ENCODE measurements around the gene MLEC. TPM values are rescaled to one million over a fixed set of nuclear protein-coding genes. Genes with fewer than 3 reads are reported as not detected.

MLEC gene
- total RNA-seq, 1 experiment from 2014 or later = 181 TPM

DNA sequence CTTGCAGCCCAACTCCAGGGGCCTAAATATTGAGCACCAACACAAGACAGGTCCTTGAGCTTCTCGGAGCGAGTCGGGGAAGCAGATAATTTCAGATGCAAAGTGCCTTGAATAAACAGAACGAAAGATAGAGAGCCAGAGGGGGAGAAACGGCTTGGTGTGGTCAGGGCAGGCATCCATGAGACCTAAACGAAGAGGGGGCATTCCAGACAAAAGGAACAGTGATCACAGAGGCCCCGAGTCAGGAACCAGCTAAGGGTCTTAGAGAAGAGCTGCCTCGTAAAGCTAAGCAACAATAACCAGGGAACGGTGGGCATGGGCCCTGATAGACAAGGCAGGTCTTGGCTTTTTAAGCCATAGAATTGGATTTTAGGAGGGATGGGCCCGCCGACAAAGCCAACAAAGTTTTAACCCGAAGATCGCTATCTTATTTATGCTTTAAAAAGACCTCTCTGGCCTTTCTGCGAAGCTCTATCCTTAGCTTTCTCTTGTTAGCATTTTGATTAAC lies 38.3 kb downstream of the MLEC start:
- peaks cover 7% of the 10 kb centered on the region; the same call in 1 of the 2 replicates for H3K27me3 Mint-ChIP-seq (ENCODE audit: low read depth)
- Histone ChIP-seq H4K8ac (replicated peaks; ENCODE audit: insufficient read length, low read depth, low read length) (no peak overlapping the region), H3K27ac (ENCODE audit: insufficient read length, low read depth, low read length) (no peak overlapping the region), H3K4me1 (ENCODE audit: insufficient read depth, low read length) (no peaks in the 10 kb centered on the region), H3K79me1 (ENCODE audit: insufficient read depth, low read depth, low read length, poor library complexity, severe bottlenecking) (no peaks in the 10 kb centered on the region), H3K9ac (ENCODE audit: extremely low read depth, insufficient read length, low read length) (no peak overlapping the region), H3K9me3 (ENCODE audit: control insufficient read depth, low read depth, low read length) (no peaks in the 10 kb centered on the region), H2AK5ac (ENCODE audit: insufficient read length, low read length) (no peak overlapping the region), H2BK5ac (ENCODE audit: insufficient read length, low read length) (no peak overlapping the region), H2BK15ac (ENCODE audit: low read depth, low read length) (no peak overlapping the region), H4K5ac (ENCODE audit: insufficient read length, low read depth, low read length) (no peak overlapping the region), H3K79me2 (ENCODE audit: insufficient read depth, low read length) (0 out of 2 replicates have a peak, but pooled peaks cover 2% of the 10 kb centered on the region), H3K23me2 (ENCODE audit: insufficient read length, low read depth, low read length, poor library complexity, severe bottlenecking) (peaks cover 5% of the 10 kb centered on the region), H2BK120ac (ENCODE audit: low read depth, low read length, poor library complexity, severe bottlenecking) (no peak overlapping the region), H2BK12ac (ENCODE audit: insufficient read length, low read depth, low read length) (no peak overlapping the region), H3K56ac (ENCODE audit: insufficient read length, low read depth, low read length) (no peak overlapping the region), H3K4ac (ENCODE audit: low read depth, low read length) (no peak overlapping the region), H3K14ac (ENCODE audit: insufficient read depth, low read length) (no peak overlapping the region), H2BK20ac (ENCODE audit: low read depth, low read length, poor library complexity, severe bottlenecking) (no peak overlapping the region), H3K4me2 (ENCODE audit: insufficient read depth, insufficient read length, low read length) (peak overlapping the region; percentile 73), H3K18ac (ENCODE audit: insufficient read length, low read depth, low read length) (no peak overlapping the region), H4K91ac (ENCODE audit: insufficient read length, low read depth, low read length) (no peak overlapping the region), H2AFZ (ENCODE audit: low read length) (no peak overlapping the region), H3K23ac (ENCODE audit: insufficient read length, low read depth, low read length) (no peak overlapping the region), H3K27me3 (ENCODE audit: insufficient read depth, low read length) (no peaks in the 10 kb centered on the region), H3T11ph (ENCODE audit: low read length) (no peak overlapping the region), H4K20me1 (ENCODE audit: control insufficient read depth, insufficient read depth, insufficient read length) (no peaks in the 10 kb centered on the region)
- no CpG with 5 or more reads among the region's 14 CpGs for WGBS (ENCODE audit: extremely low coverage, insufficient read length, low lambda C conversion rate)
- peak overlapping the region in 2 of 3 experiments; percentile 52 to 74; a peak in 1 of 7 replicates for H3K27ac Mint-ChIP-seq
- TF ChIP-seq, protein P1, sequence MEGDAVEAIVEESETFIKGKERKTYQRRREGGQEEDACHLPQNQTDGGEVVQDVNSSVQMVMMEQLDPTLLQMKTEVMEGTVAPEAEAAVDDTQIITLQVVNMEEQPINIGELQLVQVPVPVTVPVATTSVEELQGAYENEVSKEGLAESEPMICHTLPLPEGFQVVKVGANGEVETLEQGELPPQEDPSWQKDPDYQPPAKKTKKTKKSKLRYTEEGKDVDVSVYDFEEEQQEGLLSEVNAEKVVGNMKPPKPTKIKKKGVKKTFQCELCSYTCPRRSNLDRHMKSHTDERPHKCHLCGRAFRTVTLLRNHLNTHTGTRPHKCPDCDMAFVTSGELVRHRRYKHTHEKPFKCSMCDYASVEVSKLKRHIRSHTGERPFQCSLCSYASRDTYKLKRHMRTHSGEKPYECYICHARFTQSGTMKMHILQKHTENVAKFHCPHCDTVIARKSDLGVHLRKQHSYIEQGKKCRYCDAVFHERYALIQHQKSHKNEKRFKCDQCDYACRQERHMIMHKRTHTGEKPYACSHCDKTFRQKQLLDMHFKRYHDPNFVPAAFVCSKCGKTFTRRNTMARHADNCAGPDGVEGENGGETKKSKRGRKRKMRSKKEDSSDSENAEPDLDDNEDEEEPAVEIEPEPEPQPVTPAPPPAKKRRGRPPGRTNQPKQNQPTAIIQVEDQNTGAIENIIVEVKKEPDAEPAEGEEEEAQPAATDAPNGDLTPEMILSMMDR (conservative IDR thresholded peaks at IDR 0.05) = no peak
- peaks cover 14 to 17% of the 10 kb centered on the region in 2 experiments for H3K4me1 Mint-ChIP-seq
- peak overlapping the region; percentile 79 to 86 for H3K4me3 Mint-ChIP-seq
- peaks cover 15 to 52% (median 48%) of the 10 kb centered on the region in 3 experiments for H3K36me3 Mint-ChIP-seq (ENCODE audit: insufficient read depth in 1 of 3, low read depth in 3 of 3)
- no peak for DNase-seq
- no peaks in the 10 kb centered on the region; a peak in 1 of 5 replicates for H3K9me3 Mint-ChIP-seq
